GM20000 (cell line): Measurements from ENCODE around the gene AUNIP.

Source experiments
- DNase-seq: peaks from one replicate; pipeline ENCODE4 v3.0.0; 2012; ENCODE audit warnings: low spot score
- CTCF ChIP-seq: IDR thresholded peaks from 2 replicates; pipeline ENCODE4 v1.5.1; 2012; ENCODE audit warnings: mild to moderate bottlenecking, control low read depth; ENCODE audit errors: extremely low read depth, missing control alignments

The AUNIP gene

DNA sequence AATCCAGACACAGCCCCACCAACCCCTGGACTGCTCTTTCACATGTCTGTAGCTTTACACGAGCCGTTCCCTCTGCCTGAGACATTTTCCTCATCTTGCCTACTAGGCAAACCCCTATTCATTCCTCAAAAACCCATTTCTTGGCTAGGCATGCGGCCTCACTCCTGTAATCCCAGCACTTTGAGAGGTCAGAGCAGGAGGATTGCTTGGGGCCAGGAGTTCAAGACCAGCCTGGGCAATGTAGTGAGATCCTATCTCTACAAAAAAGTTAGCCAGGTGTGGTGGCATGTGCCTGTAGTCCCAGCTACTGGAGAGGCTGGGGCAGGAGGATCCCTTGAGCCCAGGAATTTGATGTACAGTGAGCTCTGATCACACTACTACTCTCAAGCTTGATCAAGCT, 5.2 kb upstream of the AUNIP start:
- no peak for TF ChIP-seq CTCF
- no peak for DNase-seq

DNA sequence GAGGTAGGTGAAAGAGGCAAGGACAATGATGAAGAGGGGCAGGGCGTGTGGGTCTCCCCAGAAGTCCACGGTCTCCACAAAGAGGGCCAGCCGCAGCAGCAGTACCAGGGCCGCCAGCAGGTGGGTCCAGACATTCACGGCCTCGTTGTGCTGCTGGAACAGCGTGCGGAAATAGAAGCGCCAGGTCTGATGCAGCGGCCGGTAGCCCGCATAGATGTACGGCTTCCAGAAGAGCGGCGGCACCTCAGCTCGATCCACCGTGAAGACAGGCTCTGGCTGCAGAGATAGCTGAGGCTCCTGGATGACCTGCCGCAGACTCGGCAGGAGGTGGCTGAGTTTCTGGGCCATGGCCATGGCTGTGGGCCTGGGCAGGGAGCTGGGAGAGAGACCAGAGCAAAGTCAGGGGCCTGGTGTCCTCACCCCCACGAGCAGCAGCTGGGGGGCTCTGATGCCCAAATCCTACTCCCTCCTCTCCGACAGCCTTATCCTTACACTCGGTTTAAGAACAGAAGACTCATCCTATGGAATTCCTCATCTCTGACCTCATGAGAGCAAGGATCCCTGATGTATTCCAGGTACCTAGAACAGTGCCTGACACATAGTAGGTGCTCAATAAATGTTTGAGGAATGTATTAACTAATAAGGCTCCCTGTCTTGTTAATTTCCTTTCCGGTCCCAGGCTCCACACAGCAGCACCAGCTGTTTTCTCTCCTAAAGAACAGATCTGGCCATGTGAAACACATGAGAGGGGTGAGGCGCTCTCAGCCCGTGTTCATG, 4.4 kb upstream of the AUNIP start:
- TF ChIP-seq CTCF = no peak
- no peak for DNase-seq

DNA sequence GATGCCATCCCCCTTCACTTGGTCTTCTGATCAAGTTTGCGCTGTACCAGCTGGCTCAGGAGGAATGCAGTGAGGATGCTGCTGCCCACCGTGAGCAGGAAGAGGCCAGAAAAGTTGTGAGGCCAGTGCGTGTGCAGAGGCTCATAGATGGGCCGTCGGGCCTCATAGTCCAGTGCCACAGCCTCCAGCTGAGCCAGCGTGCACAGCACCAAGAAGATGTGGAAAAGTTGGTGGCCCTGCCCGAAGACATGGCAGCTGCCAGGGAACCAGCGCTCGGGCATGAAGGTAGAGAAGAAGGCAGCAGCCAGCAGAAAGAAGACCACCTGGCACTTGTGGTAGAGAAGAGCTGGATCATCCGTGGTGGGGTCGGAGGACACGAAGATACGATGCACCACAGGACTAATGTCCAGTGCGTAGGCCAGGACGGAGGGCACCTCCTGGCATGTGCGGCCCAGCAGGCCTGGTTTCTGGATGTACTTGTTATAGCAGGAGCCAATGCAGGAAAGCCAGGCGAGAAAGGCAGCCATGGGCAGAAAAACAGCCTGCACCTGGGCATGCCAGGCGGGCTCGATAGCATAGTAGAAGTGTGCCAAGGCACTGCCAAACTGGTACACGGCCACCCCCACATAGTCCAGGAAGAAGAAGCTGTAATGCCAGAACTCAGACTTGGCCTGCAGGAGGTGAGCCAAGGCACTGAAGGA, 3.7 kb upstream of the AUNIP start:
- no peak for DNase-seq
- TF ChIP-seq CTCF = no peak

DNA sequence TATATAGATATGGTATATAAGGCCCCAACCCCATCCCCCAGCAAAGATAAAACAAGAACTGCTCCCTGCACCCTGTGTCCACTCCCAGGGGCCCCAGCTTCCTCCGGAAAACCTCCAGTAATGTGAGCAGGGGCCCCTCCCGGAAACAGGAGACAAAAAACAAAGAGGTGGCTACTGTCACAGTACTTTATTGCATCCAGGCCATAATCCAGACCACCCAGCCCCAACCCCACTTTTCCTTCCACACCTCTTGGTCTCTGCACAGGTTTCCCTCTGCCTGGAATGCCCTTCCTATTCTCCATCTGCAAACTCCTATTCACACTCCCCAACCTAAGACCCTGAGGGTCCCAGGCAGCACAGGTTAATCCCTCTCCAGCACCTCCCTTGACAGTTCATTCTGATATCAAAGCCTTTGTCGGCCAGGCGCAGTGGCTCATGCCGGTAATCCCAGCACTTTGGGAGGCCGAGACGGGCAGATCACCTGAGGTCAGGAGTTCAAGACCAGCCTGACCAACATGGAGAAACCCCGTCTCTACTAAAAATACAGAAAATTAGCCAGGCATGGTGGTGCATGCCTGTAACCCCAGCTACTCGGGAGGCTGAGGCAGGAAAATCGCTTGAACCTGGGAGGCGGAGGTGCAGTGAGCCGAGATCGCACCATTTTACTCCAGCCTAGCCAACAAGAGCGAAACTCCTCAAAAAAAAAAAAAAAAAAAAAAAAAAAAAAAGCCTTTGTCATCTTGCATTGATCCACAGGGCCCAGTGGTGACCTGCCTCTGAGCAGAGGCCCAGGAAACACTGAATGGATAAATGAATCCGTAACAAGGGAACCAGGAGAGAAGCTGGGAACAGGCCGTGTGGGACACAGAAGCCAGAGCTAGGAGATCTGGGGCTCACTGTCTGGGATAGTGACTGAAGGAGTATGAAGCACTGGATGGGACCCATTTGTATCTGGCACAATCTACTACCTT, 2.3 kb upstream of the AUNIP start:
- no peak for DNase-seq
- TF ChIP-seq CTCF = no peak

GRCh38 chr1:25858494-25858893, 763 bp downstream of the AUNIP start:
- TF ChIP-seq CTCF = no peak
- DNase-seq = no peak

GRCh38 chr1:25856856-25857255, 2.4 kb downstream of the AUNIP start:
- TF ChIP-seq CTCF = no peak
- DNase-seq = no peak
